K562 (cell line): ENCODE measurements around the gene KRT35. TPM values are rescaled to one million over a fixed set of nuclear protein-coding genes. Genes with fewer than 3 reads are reported as not detected.

Source experiments
- ATAC-seq: fragments of 200-7000 bp; cut with Tn5 transposase; 3 replicates; pipeline ENCODE4 v1.9.1; 2020; ENCODE audit warnings: moderate library complexity
- BruUV-seq: library from RNA; stranded (reverse); fragments of 400-500 nt; replicated peaks from 2 replicates; lab custom pipeline; 2021; lab: Mats Ljungman, UMichigan
- CTCF ChIA-PET: fragments of 300-600 bp; formaldehyde crosslinking; extraction: SDS; loops from one replicate; lab custom pipeline; 2021; ENCODE audit warnings: low intra/inter-chr PET ratio; lab: Yijun Ruan, JAX
- POLR2A ChIA-PET: fragments of 300-600, 350-650 bp; sonication (Branson Sonifier 250); formaldehyde crosslinking; extraction: SDS; loops from one replicate; lab custom pipeline; 2021; ENCODE audit warnings: antibody characterized with exemption, inconsistent platforms; lab: Yijun Ruan, JAX
- DNase-seq, 4 experiments: peaks; one replicate each; pipeline versions ENCODE4 v3.0.0 to v3.0.0-alpha.2; 2011 to 2018; ENCODE audit warnings: low spot score in 3 of 4, mixed read lengths in 3 of 4; ENCODE audit errors: extremely low read depth in 1 of 4
- FAIRE-seq: peaks from 2 replicates; lab custom pipeline; 2011; peaks lifted over from hg19 to GRCh38; lab: Jason Lieb, UNC
- H2AFZ ChIP-seq: 2 replicates; pipeline ENCODE4 v1.6.0; 2011; ENCODE audit warnings: low read depth, low read length, control low read depth, inconsistent platforms
- H3K27ac ChIP-seq: fragments of 200-600 bp; 3 replicates; pipeline ENCODE4 v1.8.0; 2011; ENCODE audit warnings: low read depth, mild to moderate bottlenecking, control low read depth, inconsistent platforms, low read length, moderate library complexity, mixed read lengths; ENCODE audit errors: extremely low read depth
- H3K27me3 ChIP-seq, 2 experiments: fragments of 300-600 bp in 1 of 2; 2 replicates in 1 of 2; 3 replicates in 1 of 2; pipeline versions ENCODE4 v1.6.0 to v1.8.0; 2011; ENCODE audit warnings: inconsistent platforms in 2 of 2, low read length in 2 of 2, mild to moderate bottlenecking in 1 of 2, mixed read lengths in 1 of 2, moderate library complexity in 1 of 2; ENCODE audit not compliant: control insufficient read depth in 2 of 2, insufficient read depth in 2 of 2
- H3K36me3 ChIP-seq: fragments of 300-600 bp; 3 replicates; pipeline ENCODE4 v1.8.0; 2011; ENCODE audit warnings: mild to moderate bottlenecking, low read length, inconsistent platforms; ENCODE audit not compliant: control insufficient read depth, insufficient read depth
- H3K4me1 ChIP-seq, 2 experiments: fragments of 200-600 bp in 1 of 2; replicated peaks in 1 of 2; 2 replicates in 1 of 2; 3 replicates in 1 of 2; pipeline versions ENCODE4 v1.5.1 to v1.8.0; 2011; ENCODE audit warnings: inconsistent platforms in 2 of 2, low read length in 2 of 2, mild to moderate bottlenecking in 1 of 2, mixed read lengths in 1 of 2, moderate library complexity in 1 of 2; ENCODE audit not compliant: control insufficient read depth in 2 of 2, insufficient read depth in 2 of 2
- H3K4me2 ChIP-seq: 2 replicates; pipeline ENCODE4 v1.6.1; 2011; ENCODE audit warnings: low read length, control low read depth, inconsistent platforms, mixed read lengths; ENCODE audit not compliant: insufficient read depth
- H3K4me3 ChIP-seq: fragments of 200-600 bp; sonication (generic), shearing (Covaris generic); 2 replicates; pipeline ENCODE4 v1.5.1; 2016; ENCODE audit warnings: control low read depth, inconsistent platforms
- H3K79me2 ChIP-seq: fragments of 200-600 bp; 3 replicates; pipeline ENCODE4 v1.8.0; 2011; ENCODE audit warnings: low read length, inconsistent platforms; ENCODE audit not compliant: control insufficient read depth, insufficient read depth
- H3K9ac ChIP-seq, 2 experiments: 2 replicates each; pipeline versions ENCODE4 v1.6.0 to v1.6.1; 2011; ENCODE audit warnings: low read depth in 2 of 2, low read length in 2 of 2, control low read depth in 1 of 2, inconsistent platforms in 1 of 2, mild to moderate bottlenecking in 1 of 2, mixed read lengths in 1 of 2; ENCODE audit not compliant: insufficient read depth in 1 of 2
- H3K9me1 ChIP-seq: one replicate; pipeline ENCODE4 v1.6.0; 2011; ENCODE audit warnings: inconsistent platforms, mild to moderate bottlenecking, low read length, moderate library complexity; ENCODE audit not compliant: control insufficient read depth, insufficient read depth
- H3K9me3 ChIP-seq: replicated peaks from 2 replicates; pipeline ENCODE4 v1.5.1; 2011; ENCODE audit warnings: low read depth, low read length, inconsistent platforms; ENCODE audit not compliant: control insufficient read depth, insufficient read depth
- H4K20me1 ChIP-seq: replicated peaks from 2 replicates; pipeline ENCODE4 v1.6.1; 2011; ENCODE audit warnings: low read length, inconsistent platforms, mixed read lengths; ENCODE audit not compliant: control insufficient read depth, insufficient read depth
- LARP7 ChIP-seq: fragments of 450-650 bp; IDR thresholded peaks from 2 replicates; pipeline ENCODE4 v1.6.1; 2016
- SP1 ChIP-seq: sonication (generic); formaldehyde crosslinking; IDR thresholded peaks from 2 replicates; pipeline ENCODE4 v1.8.1; 2022; ENCODE audit warnings: mild to moderate bottlenecking, missing genetic modification reagents
- TSC22D4 ChIP-seq: fragments of 450-650 bp; IDR thresholded peaks from 2 replicates; pipeline ENCODE4 v1.6.1; 2016; ENCODE audit warnings: missing genetic modification characterization, missing biosample characterization, control low read depth
- ZBTB17 ChIP-seq: fragments of 450-650 bp; formaldehyde crosslinking; IDR thresholded peaks from 2 replicates; pipeline ENCODE4 v1.4.0; 2020; ENCODE audit warnings: mild to moderate bottlenecking
- ZHX1 ChIP-seq: fragments of 150-350 bp; conservative IDR thresholded peaks from 2 replicates; pipeline ENCODE4 v1.6.1; 2014; ENCODE audit warnings: low read length
- ZNF311 ChIP-seq: fragments of 250-450 bp; sonication (Bioruptor Pico); IDR thresholded peaks from 2 replicates; pipeline ENCODE4 v1.4.0; 2020; ENCODE audit warnings: mild to moderate bottlenecking, moderate library complexity
- WGBS: fragments of 100-300 bp; shearing (Covaris generic); methylation state at CpG from one replicate; pipeline ENCODE4 v1.1.6; 2016; ENCODE audit warnings: low coverage, mixed read lengths; ENCODE audit not compliant: insufficient coverage; ENCODE audit errors: missing lambda C conversion rate; 5-methylcytosine and 5-hydroxymethylcytosine counted together
- in situ Hi-C: fragments of 300-500 bp; cut with MboI; formaldehyde crosslinking; loops from 4 replicates; pipeline ENCODE4 v1.15.0; 2018; ENCODE audit warnings: inconsistent platforms, mixed read lengths
- intact Hi-C: fragments of 100-400 bp; cut with micrococcal nuclease; formaldehyde crosslinking; loops from 2 replicates; pipeline ENCODE4 v1.14.2; 2022
- polyA plus RNA-seq, 8 experiments: library from polyadenylated mRNA; depleted of rRNA in 4 of 8; stranded (reverse) in 5 of 8; unstranded in 3 of 8; fragments of >200 nt; fragmentation: Nextera tagmentation in 2 of 8; fragmentation: Illumina TruSeq in 1 of 8; extraction: Ambion mirVana in 2 of 8; extraction: Trizol in 1 of 8; gene quantifications; 2 replicates each; pipeline versions ENCODE4 v1.2.1 to v1.2.3, GENCODE V29; 2011 to 2014; ENCODE audit warnings: inconsistent platforms in 1 of 8, missing spikeins in 1 of 8
- total RNA-seq, 7 experiments: library from RNA; depleted of rRNA in 6 of 7; stranded (reverse); fragments of >200 nt in 6 of 7; fragmentation: Illumina TruSeq in 2 of 7; extraction: Trizol in 2 of 7; gene quantifications; 2 replicates each; pipeline versions ENCODE4 v1.2.1 to v1.2.3, GENCODE V29; 2011 to 2021; ENCODE audit warnings: low replicate concordance in 1 of 7
- TF ChIP-seq, protein P1 (sequence below): sonication (generic); formaldehyde crosslinking; IDR thresholded peaks from 2 replicates; pipeline ENCODE4 v1.8.0; 2022; ENCODE audit warnings: mild to moderate bottlenecking, low read depth, missing genetic modification reagents

Gene KRT35
- total and polyA plus RNA-seq, 9 of the 15 experiments (the other 6 are each of a cell fraction or from before 2014, with no cell fraction given): not detected

DNA sequence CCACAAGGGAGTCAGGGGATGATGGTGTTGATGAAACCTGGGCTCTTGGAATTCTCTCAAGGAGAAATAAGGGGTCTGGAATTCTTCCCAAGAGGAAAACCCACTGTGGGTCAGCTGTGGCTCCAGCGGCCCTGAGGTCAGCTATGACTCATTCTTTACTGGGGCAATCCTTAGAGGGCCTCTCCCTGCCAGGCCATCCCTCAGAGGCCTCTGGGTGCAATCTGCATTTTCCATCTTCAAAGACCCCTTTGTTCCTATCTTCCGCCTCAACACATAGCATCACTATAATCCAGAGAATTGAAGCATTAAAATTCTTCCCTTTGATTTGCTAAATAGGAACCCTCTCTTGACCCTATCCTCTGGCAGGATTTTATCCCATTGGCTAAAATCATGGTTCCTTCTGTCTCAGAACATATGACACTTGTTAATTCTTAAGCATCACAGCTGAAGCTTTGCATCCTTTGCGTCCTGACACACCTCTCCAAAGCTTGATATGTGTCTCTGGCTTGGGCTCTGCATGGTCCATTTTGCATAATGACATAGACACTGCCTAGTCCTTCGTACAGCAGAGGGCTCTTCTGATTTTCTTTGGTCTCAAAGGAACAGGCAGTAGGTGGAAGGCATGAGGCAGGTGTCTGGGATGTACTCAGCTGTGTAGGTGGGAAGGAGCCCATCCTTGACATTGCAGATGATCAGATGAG lies 52.2 kb downstream of the KRT35 start:
- DNase-seq: no peak
- H3K36me3 ChIP-seq: no peaks in the 10 kb centered on the region
- ATAC-seq: no peak
- H3K27ac ChIP-seq: no peak overlapping the region
- no peak overlapping the region for H3K4me3 ChIP-seq
- FAIRE-seq: no peak
- WGBS: 0% methylated on average over 4 of the region's 4 CpGs
- H2AFZ ChIP-seq: no peak overlapping the region
- in situ Hi-C loops: no loop called here
- H3K4me1 ChIP-seq: no peaks in the 10 kb centered on the region
- peaks cover 14 to 22% of the 10 kb centered on the region in 2 experiments for H3K27me3 ChIP-seq
- H4K20me1 ChIP-seq: no peaks in the 10 kb centered on the region
- H3K9ac ChIP-seq: no peak overlapping the region
- H3K9me1 ChIP-seq: no peaks in the 10 kb centered on the region
- H3K4me2 ChIP-seq: no peak overlapping the region
- intact Hi-C loops: no loop called here
- POLR2A ChIA-PET: no interaction called here
- H3K79me2 ChIP-seq: no peaks in the 10 kb centered on the region
- H3K9me3 ChIP-seq: no peaks in the 10 kb centered on the region
- BruUV-seq: no TSS peak
- CTCF ChIA-PET: interaction anchor here (0.6 kb wide), 1 partner anchor 668 kb away, joined by 3 read pairs; no protein-coding TSS in a partner anchor
- TF ChIP-seq ZBTB17 (no peak), ZHX1 (no peak), LARP7 (no peak), TSC22D4 (tag) (no peak), SP1 (CRISPR knock-in tag) (no peak), ZNF311 (no peak)
- TF ChIP-seq, protein P1, sequence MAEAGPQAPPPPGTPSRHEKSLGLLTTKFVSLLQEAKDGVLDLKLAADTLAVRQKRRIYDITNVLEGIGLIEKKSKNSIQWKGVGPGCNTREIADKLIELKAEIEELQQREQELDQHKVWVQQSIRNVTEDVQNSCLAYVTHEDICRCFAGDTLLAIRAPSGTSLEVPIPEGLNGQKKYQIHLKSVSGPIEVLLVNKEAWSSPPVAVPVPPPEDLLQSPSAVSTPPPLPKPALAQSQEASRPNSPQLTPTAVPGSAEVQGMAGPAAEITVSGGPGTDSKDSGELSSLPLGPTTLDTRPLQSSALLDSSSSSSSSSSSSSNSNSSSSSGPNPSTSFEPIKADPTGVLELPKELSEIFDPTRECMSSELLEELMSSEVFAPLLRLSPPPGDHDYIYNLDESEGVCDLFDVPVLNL (CRISPR knock-in tag): no peak
